Measurements from ENCODE around the gene RTRAF. TPM values are rescaled to one million over a fixed set of nuclear protein-coding genes. Genes with fewer than 3 reads are reported as not detected.

RTRAF gene
- total and polyA plus RNA-seq, 4 donors = 21.6 to 119 (median 66.6) TPM

- Histone ChIP-seq H3K4me3 (ENCODE audit: low read depth in 1 of 3, low read length in 3 of 3) (no peak overlapping the region), H3K9ac (ENCODE audit: low read depth in 1 of 2, low read length in 2 of 2) (no peak overlapping the region)
Measured at GRCh38 chr14:52006361-52006760, 17.0 kb downstream of the RTRAF start.

More at GRCh38 chr14:52006361-52006760, 17.0 kb downstream of the RTRAF start:
- WGBS = 98% methylated on average over 3 of the region's 3 CpGs
- Histone ChIP-seq H3K9me3 (ENCODE audit: control insufficient read depth in 4 of 4, low read length in 3 of 4) (no peaks in the 10 kb centered on the region), H3K36me3 (ENCODE audit: control insufficient read depth in 4 of 4, insufficient read depth in 3 of 4, low read depth in 1 of 4, low read length in 3 of 4) (peaks cover 6 to 59% (median 56%) of the 10 kb centered on the region in 4 donors), H3K27ac (ENCODE audit: low read depth in 1 of 2, low read length in 2 of 2) (no peak overlapping the region), H3K27me3 (ENCODE audit: control insufficient read depth in 4 of 4, insufficient read depth in 4 of 4, low read length in 3 of 4) (no peaks in the 10 kb centered on the region), H3K4me1 (ENCODE audit: control insufficient read depth in 4 of 4, insufficient read depth in 4 of 4, low read length in 3 of 4) (peaks cover 2 to 23% (median 6%) of the 10 kb centered on the region in 4 donors)
- TF ChIP-seq EGR1 (IDR thresholded peaks at IDR 0.05; ENCODE audit: low read depth in 2 of 2) = no peak
- TF ChIP-seq HNF4G (IDR thresholded peaks at IDR 0.05) = no peak
- no peak for TF ChIP-seq YY1 (IDR thresholded peaks at IDR 0.05)
- TF ChIP-seq CTCF (IDR thresholded peaks at IDR 0.05; ENCODE audit: low read depth, low read length, missing input control) = no peak
- no peak for TF ChIP-seq MAX (IDR thresholded peaks at IDR 0.05)
- TF ChIP-seq SP1 (IDR thresholded peaks at IDR 0.05) = no peak
- TF ChIP-seq HNF4A (conservative IDR thresholded peaks at IDR 0.05) = no peak
- TF ChIP-seq ATF3 (IDR thresholded peaks at IDR 0.05) = no peak
- TF ChIP-seq TAF1 (conservative IDR thresholded peaks at IDR 0.05) = no peak
- no peak for TF ChIP-seq GABPA (IDR thresholded peaks at IDR 0.05 in 1 of 2, conservative IDR thresholded peaks at IDR 0.05 in 1 of 2)
- TF ChIP-seq ZBTB33 (IDR thresholded peaks at IDR 0.05) = no peak
- TF ChIP-seq RAD21 (IDR thresholded peaks at IDR 0.05) = no peak
- no peak for TF ChIP-seq FOXA2 (IDR thresholded peaks at IDR 0.05)
- TF ChIP-seq FOXA1 (IDR thresholded peaks at IDR 0.05) = no peak
- TF ChIP-seq REST (IDR thresholded peaks at IDR 0.05) = no peak
- no peak for TF ChIP-seq NR2F2 (IDR thresholded peaks at IDR 0.05)
- no peak for TF ChIP-seq RXRA (IDR thresholded peaks at IDR 0.05)
- DNase-seq (ENCODE audit: low spot score) = no peak
